GM18907 (cell line): ENCODE results near the gene KRT74.

Experiments
- ATAC-seq: cut with Tn5 transposase; IDR thresholded peaks from one replicate; pipeline ENCODE4 v1.9.1; 2021; ENCODE audit warnings: mild to moderate bottlenecking, moderate library complexity; ENCODE audit not compliant: unreplicated experiment

The KRT74 gene

GRCh38 chr12:52573743-52574142 is at the start of gene KRT74:
KRT74 (minus strand) TSS chr12:52573843; CDS start chr12:52573777, 66 bp downstream.
- ATAC-seq, result no peak

DNA sequence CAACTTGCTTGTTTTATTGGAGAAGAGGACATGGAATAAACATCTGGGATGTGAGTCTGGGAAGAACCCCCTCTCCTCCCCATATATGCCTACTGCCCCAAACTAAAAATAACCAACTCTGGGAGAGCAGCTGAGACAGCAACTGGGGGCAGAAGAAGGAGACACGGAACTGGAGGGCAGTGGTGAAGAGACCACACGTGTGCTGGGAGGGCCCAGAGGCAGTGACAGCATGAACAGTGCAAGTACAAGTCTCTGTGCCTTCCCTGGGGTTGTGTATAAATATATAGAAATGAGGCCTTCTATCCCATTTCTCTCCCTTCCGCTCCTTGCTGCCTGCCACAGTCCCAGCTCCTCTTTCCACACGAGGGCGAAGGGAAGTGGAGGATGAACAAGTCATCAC is 48.7 kb upstream of the KRT74 start:
- no peak for ATAC-seq

DNA sequence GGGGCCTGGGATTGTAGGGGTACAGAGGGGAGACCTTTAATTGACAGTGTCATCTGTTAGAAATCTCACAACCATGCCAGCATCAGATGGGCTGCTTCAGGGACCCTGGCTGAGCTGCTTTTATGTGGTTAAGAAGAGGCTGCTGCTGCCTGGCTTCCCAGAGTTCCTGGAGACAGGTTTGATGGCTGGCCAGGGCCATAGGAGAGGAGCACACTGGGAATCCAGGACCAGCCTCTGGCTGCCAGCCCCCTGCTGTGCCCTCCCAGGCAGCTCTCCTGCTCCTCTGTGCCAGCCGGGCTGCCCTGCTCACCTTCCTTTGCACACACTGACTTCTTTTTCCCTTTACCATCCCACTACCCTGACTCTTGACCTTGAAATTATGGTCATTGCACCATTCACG is 45.2 kb upstream of the KRT74 start:
- no peak for ATAC-seq

DNA sequence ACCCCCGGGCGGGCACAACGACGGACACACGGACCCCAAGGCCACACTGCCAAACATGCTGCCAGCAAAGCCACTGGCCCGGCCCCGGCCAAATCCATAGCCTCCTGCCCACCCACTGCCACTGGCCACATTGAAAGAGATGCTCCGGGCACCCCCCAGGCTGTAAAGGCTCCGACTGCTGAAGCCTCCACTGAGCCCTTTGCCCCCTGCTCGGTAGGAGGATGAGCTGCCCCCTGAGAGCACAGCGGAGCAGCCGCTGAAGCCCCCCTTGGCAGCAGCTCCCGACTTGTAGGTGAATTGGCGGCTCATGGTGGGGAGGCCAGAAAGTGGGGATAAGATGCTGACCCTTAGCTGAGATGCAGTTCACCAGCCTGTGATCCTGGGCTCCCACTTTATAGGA is 44.6 kb upstream of the KRT74 start, which contains the start of gene KRT73:
Gene KRT73, minus strand, starts transcription at position 344 of the 400 bp plus-strand sequence. Its CDS starts 35 bp downstream, at position 309.
- ATAC-seq, result no peak

- no peak for ATAC-seq
Measured at GRCh38 chr12:52617403-52617785, 43.8 kb upstream of the KRT74 start.

- no peak for ATAC-seq
Measured at GRCh38 chr12:52616680-52617402, 43.2 kb upstream of the KRT74 start.

- ATAC-seq, result no peak
Measured at GRCh38 chr12:52615912-52616311, 42.3 kb upstream of the KRT74 start.

DNA sequence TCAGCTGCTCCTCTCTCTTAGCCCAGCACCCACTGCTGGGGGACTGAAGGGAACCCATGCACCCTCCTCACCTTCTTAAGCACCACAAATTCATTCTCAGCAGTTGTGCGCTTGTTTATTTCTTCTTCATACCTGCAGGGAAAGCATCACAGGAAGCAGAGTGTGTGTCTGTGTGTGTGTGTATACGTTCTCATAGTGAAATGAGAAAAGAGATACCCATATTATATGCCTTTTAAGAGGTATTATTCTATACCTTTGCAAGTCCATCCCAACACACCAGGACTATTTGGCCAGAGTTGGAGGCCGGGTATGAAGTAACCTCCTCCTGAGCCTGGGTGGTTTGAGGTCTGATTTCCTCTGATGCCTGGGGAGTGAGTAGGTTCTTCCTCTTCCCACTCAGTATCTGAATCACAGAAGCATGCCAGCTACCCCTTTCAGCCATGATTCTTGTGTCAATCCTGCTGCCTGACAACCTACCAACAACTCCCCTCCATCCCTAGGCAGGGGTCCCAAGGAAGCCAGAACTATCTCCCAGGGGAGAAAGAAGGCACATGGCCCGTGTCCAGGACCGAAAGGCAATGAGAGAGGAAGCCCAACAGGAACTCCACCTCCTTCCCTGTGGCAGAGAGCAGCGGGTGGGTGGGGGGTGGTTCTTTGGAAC is 41.7 kb upstream of the KRT74 start:
- ATAC-seq, result no peak

DNA sequence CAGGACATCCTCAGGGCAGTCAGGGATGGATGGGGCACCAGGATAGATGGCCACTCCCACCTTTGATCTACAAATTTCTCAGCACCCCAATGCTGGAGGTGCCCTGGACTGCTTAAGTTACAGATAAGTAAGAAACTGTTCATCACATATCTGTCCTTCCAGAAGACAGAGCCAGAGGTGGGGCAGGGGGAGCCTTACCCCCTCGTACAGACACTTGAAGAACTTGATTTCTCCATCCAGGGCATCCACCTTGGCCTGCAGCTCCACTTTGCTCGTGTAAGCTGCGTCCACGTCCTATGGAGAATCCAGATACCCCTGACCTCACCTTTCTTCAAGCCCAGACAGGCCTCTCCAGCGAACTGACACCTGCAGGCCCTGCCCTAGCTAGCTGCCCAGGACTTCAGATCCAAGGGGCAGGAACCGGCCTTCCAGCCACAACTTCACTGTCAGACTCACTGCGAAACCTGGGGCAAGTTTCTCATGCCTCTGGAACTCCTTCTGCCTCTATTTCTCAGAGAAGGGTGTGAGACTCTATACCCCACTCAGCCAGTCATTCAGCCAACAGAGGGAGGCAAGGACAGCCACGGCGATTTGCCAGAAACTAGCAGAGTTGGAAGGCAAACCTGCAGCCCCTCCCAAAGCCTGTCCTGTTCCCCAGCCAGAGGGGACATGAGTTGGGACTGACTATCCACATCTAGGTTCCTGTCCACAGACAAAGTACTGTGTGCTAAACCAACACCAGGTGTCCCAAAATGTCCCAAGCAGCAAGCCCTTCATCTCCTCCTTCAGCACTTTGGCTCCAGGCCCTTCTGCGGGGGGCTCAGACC is 41.0 kb upstream of the KRT74 start:
- no peak for ATAC-seq

DNA sequence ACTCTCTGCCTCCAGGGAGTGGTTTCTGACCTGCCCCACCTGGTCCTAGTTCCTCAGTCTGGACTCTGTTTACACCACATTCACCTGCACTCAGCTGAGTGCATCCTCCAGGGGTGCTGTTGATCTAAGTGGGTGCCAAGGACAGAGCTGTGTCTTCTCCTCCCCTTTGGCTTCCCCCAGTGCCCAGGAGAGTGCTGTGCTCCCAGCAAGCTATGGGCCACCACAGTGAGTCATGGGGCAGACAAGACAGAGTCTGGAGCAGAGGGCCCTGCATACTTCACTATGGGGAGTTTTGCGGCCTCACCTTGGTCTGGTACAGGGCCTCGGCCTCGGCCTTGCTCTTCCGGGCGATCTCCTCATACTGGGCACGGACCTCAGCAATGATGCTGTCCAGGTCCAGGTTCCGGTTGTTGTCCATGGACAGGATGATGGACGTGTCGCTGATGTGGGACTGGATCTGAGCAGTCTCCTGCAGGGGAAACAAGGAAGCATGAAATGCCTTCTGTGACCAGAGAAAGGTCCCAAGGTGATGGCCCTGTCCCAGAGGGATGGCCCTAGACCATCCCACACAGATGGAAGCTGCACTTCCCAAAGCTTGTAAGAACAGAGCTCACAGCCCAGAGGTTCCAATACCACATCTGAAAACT is 39.9 kb upstream of the KRT74 start:
- no peak for ATAC-seq

DNA sequence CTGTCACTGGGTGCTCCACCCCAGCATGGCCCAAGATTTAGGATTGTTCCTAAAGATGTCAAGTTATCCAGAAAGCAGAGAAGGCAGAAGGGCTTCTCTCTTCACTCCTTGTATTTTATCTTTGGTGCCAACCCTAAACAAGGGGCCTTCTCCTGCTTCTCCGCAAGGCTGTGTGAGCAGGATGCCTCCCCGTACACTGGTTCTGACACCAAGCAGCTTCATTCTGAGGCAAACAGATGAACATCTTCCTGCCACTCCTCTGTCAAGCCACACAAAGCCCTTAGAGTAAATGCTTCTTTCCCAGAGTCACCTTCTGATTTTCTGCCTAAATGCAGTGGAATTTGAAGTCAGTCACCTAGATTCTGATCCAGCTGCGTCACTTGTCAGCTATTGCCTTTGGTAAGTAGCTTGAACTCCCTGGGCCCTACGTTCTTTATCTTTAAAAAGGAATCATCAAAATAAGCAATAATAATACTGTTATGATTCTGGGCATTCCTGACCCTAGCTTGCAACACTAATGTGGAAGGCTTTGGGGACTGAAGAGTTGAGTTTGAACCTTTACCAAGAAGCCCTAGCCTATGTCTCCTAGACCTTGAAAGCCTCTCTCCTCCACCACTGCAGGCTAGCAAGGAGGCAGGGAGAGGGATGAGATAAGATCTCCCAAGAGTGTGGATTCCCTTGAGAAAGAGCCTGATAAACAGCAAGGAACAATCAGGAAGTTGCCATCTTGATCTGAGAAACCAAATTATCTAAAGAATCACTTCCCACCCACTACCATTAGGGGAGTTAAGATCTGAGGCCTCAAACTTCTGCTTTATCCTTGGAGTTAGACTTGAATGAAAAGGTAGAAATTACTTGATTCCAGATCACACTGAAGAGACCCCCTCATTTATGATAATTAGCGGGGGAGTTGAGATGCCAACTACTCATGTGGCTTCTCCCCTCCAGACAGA is 39.1 kb upstream of the KRT74 start:
- ATAC-seq, result no peak

DNA sequence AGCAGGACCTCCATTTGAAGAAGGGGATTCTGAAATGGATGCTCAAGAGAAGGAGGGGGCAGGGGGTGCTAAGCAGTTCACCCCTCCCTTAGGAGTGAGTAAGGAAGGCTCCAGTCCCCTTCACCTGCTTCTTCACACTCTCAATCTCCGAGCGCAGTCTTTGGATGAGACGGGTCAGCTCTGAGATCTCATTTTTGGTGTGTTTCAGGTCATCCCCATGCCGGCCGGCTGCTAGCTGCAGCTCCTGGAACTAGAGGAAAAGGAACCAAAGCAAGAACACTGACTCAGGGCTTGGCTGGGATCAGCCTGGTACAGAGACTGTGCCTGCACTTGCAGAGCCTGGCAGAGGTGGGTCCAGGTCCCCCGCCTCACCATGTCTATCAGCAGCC is 37.4 kb upstream of the KRT74 start:
- ATAC-seq, result no peak

- ATAC-seq, result no peak
Measured at GRCh38 chr12:52608826-52609630, 35.4 kb upstream of the KRT74 start.

DNA sequence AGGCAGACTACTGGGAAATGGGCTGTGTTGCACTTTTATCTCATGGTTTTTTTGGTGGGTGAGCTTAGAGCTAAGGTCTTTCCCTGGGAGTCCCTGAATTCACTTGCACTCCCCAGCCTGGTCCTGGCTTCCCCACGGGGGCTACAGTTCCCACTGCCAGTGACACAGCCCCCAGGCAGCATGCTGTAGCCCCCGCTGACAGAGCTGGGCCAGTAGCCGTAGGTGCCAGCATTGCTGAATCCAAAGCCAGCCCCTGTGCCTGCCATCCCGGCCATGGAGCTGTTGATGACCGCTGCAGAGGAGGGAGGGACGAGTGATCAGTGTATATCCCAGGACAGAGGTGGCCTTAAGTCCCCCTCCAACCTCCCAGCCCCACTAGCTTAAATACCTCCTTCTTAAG is 34.5 kb upstream of the KRT74 start:
- no peak for ATAC-seq

DNA sequence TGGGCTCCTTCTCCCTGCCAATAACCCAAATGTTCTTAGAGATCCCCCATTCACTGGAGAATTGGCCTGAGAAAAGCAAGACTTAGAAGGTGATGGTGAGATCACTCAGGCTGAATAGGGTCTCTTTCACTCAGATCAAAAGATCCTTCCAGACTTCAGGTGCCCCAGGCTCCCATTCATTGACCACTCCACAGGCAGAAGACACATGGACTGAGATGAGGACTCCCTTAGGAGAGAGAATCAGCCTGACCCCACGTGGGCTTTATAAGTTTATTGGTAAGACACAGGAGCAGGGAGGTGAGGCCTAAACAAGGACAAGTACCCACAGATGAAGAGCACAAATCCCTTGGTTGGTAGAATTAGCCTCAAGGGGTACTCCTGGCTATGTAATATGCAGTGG is 33.7 kb upstream of the KRT74 start:
- no peak for ATAC-seq

DNA sequence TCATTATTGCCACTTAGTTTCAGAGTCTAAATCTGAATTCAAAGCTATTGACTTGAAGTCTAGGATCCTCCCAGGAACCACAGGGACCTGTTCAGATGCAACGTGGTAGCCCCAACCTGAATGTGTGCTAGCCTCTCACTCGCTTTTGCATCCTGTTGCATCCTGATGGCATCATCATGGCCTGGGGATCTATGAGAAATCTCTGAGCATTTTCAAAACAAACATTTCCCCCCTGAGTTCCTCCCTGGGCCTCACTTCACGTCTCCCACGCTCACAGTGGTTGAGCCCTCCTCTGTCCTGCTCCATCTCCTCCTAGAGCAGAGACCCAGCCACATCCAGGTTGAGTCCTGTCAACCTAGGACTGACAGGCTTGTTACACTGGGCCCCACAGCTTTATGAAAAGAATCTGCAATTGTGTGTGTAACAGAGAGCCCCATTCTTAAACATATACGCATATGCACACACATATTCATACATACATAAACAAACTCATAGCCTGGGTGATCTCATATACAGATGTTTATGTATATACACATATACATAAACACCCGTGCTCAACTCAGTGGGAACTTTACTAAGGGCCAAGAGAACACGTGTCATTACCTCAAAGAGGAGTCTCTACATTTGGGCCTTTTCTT is 33.1 kb upstream of the KRT74 start:
- ATAC-seq, result no peak

GRCh38 chr12:52606096-52606495 is 32.5 kb upstream of the KRT74 start:
- no peak for ATAC-seq

- ATAC-seq, result no peak
Measured at GRCh38 chr12:52605542-52605941, 31.9 kb upstream of the KRT74 start.

- ATAC-seq, result no peak
Measured at GRCh38 chr12:52604859-52605258, 31.2 kb upstream of the KRT74 start.
